NCI-H748 treated with DMSO at 0.1 percent for 48 hours (cell line): ENCODE measurements around the gene MCF2L.

Experiments
- DNase-seq: peaks from one replicate; lab custom pipeline; 2025; lab: John Stamatoyannopoulos, UW

The MCF2L gene

GRCh38 chr13:113084094-113084942 is 115.3 kb downstream of the MCF2L start:
- DNase-seq: no peak

DNA sequence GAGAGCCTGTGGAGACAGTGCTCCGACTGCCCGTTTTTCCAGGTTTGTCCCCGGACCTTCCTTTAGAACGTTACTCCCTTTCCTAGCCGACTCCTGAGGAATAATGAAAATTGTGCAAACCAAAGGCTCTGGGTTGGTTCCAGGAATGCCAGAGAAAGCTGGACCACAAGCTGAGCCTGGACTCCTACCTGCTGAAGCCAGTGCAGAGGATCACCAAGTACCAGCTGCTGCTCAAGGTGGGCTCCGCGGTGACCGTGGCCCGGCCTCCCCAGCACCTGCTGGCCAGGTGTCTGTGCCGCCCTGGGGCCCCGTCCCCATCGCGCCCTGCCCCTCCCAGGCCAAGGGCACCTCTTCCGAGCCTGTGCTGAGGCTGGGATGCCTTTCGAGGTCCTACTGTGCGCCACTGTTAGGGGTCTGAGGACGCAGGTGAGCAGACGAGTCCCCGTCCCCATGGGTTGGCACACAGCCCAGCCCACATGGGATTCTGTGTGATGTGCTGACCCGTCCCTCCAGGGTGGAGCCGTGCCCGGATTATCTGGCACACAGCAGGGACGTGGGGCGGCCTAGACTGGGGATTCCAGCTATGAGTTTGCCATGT is 116.0 kb downstream of the MCF2L start:
- DNase-seq: no peak

DNA sequence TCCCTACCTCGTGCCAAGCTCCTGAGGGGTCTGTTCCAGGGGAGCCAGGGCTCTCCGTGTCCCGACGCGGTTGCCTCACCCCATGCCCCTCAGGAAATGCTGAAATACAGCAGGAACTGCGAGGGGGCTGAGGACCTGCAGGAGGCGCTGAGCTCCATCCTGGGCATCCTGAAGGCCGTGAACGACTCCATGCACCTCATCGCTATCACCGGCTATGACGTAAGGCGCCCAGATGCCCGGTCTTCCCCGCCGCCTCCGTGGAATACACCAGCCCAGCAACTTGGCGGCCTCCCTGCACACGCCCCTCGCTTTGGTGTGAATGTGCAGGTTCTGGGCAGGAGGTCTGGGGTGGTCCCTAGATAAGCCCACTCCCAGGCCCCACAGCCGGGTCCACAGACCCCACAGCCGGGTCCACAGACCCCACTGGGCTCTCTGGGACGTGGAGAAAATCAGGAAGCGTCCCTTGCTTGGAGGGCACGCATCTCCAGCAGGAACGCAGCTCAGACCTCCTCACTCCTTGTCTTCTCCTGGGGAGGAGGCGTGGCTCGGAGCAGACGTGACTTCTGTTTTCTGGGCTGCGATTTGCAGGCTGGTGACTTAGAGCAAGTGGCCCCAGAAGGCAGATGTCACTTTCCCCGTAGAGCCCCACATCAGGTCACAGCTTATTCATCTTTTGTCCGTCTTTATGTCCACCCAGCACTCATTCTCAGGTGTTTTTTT is 117.2 kb downstream of the MCF2L start:
- DNase-seq: no peak

DNA sequence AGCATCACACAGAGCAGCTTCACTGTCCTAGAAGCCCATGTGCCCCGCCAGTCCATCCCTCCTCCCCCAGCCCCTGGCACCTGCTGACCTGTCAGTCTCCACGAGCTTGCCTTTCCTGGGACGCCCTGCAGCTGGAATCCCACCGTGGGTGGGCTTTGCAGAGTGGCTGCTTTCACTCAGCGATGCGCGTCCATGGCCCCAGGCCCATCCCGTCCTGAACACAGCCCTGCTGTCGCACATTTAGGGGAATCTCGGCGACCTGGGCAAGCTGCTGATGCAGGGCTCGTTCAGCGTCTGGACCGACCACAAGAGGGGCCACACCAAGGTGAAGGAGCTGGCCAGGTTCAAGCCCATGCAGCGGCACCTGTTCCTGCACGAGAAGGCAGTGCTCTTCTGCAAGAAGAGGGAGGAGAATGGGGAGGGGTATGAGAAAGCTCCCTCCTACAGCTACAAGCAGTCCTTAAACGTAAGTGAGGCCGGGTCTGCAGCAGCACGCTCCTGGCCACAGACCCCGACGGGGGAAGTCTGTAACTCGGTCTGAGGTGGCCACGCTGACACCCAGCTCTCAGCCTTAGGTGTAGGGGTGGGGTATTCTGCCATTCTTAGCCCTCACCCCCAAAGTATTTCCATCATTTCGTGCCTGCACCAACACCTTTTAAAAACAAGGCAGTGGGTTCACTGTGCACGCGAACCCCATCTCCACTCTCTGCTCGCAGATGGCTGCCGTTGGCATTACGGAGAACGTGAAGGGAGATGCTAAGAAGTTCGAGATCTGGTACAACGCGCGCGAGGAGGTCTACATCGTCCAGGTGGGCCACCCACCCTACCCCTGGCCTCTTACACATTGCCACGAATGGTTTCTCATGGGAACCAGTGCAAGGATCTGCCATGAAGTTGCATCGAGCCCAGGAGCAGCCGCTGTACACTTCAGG is 118.2 kb downstream of the MCF2L start:
- no peak for DNase-seq

GRCh38 chr13:113087923-113088690 is 119.1 kb downstream of the MCF2L start:
- no peak for DNase-seq

- no peak for DNase-seq
These were observed 119.6 kb downstream of the MCF2L start for GRCh38 chr13:113088691-113089020.

GRCh38 chr13:113089693-113090414 is 120.8 kb downstream of the MCF2L start:
- DNase-seq: no peak

GRCh38 chr13:113090415-113090770 is 121.4 kb downstream of the MCF2L start:
- no peak for DNase-seq

GRCh38 chr13:113090806-113091205 is 121.8 kb downstream of the MCF2L start:
- no peak for DNase-seq

DNA sequence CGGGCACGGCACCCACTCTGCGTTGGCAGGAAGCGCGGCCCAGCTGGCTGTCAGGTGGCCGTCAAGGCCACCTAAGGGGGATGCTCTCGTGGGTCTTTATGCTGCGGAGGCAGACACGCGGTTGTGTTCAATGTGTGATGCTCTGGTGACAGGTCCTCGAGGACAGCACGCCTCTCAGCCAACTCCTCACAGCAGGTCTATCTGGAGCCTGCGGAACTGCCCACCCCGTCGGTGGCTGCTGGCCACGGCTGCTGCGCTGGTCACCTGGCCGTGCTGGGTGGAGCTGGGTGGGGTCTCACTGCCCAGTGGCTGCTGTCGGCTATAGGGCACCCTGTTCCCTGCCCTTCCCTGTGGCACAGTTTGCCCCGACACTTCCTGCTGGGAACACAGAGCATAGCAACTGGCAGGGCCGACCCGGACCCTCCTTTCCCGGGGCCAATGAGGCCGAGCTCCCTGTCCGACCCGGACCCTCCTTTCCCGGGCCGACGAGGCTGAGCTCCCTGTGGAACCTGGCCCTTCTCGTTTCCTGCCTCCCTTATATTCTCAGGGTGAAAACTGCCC is 122.3 kb downstream of the MCF2L start:
- DNase-seq: no peak

DNA sequence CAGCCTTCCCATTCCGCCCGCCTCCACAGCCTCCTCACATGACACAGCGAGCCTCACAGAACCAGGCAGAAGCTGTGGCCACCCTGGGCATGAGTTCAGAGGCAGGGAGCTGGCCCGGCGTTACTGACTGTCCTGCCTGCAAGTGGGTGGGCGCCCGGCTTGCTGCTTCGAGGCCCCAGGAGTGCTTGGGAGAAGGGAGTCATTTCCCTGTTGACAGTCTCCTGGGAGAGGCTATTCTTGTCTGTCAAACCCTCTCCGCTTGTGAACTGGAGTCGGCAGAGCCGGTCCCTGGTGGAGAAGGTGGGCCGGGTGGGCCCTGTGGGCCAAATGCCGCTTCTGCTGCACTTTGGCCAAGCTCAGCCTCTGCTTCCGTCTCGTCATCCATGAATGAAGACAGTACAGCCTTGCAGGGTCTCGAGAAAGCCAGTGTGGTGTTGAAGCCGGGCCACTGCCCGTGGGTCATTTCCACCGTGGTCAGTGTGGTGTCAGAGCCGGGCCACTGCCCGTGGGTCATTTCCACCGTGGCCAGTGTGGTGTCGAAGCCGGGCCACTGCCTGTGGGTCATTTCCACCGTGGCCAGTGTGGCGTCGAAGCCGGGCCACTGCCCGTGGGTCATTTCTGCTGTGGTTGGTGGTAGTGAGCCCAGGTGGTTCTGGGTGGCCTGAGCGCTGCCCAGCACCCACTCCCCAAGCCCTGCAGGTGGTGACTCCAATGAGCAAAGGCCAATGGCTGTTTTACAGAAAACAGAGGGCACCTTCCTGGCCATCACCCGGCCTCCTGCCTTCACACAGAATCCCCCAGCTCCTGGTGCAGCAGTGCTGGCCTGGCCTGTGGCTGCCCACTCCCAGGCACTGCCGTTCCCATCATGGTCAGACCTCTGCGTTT is 123.1 kb downstream of the MCF2L start:
- DNase-seq: no peak

DNA sequence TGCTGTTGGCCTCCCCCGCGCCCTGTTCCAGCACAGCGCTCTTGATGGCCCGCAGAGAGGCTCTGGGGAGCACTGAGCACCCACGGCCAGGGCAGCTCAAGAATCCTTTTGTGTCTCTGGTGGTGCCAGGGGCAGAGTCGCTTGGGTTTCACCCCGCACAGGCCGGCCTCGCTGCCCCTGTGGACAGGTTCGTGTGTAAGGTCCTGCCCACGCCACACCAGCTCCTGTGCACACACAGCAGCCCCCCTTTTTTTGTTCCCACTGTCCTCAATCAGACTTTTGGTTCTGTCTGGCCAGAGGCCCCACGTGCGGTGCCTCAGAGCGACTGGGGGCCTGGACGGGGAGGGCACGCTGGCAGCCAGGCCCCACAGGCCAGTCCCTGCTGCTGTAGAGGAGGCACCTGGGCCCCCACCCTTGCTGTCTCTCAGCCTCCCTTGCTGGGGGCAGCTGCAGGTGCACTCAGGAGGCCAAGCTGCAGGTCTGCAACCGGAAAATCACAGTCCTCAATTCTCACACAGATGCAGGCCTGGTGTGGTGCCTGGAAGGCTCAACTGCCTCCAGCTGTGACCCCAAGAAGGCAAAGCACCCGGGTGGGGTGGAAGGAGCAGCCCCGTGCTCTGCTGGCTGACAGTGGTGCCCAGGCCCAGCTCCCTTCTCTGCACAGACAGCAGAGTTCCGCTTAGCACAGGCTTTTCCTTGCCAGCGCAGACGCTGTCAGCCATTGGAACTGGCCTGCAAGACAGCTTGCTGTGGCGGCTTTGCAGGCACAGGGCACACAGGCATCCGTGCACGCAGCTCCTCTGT is 124.0 kb downstream of the MCF2L start:
- DNase-seq: no peak

GRCh38 chr13:113093580-113094409 is 124.8 kb downstream of the MCF2L start:
- no peak for DNase-seq

DNA sequence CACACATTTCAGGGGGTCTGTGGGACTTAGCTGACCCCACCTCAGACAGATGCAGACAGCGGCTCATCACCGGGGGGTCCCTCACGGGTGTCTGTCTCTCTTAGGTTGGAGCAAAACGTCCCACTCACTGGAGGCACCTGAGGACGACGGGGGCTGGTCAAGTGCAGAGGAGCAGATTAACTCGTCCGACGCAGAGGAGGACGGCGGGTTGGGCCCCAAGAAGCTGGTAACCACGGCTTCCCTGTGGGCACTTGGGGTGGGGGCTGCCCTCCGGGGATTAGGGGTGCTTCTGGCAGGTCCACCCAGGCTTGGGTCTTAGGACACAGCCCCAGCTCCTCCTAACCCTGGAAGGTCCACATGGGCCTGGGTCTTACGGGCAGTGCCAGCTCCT is 125.4 kb downstream of the MCF2L start:
- DNase-seq: no peak

DNA sequence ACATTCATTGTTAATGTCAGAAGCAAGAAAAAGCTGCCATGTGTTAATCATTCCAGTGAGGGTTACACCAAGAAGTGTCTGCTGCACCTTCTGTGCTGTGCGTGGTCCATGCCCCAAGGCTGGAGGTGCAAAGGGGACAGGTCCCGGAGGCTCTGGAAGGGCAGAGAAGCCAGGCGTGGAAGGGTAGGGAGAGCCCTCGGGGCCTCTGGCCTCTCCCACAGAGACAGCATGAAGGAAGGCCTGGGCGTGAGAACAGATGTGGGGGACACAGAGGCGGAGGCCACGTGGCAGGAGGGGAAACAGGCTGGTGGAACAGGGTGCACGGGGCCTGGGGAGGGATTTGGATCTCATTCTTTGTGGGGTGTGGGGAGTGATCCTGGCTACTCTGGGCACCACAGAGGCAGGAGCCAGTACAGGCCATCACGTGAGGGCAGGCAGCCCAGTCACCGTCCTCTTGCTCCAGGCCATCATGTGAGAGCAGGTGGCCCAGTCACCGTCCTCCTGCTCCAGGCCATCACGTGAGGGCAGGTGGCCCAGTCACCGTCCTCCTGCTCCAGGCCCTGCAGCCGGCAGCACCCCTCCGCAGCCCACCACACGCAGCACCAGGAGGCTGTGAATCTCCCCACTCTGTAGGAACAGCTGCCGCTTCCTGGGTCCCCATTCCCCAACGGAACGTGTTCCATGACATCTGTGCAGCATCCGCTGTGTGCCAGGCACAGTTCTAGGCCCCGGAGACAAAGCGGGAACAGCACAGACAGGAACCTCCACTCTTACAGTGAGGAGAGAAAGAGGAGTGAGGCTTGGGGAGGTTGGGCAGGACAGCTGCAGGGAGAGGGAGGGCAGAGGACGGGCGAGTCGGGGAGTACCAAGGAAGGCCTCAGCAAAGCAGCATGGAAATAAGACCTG is 126.4 kb downstream of the MCF2L start:
- no peak for DNase-seq

DNA sequence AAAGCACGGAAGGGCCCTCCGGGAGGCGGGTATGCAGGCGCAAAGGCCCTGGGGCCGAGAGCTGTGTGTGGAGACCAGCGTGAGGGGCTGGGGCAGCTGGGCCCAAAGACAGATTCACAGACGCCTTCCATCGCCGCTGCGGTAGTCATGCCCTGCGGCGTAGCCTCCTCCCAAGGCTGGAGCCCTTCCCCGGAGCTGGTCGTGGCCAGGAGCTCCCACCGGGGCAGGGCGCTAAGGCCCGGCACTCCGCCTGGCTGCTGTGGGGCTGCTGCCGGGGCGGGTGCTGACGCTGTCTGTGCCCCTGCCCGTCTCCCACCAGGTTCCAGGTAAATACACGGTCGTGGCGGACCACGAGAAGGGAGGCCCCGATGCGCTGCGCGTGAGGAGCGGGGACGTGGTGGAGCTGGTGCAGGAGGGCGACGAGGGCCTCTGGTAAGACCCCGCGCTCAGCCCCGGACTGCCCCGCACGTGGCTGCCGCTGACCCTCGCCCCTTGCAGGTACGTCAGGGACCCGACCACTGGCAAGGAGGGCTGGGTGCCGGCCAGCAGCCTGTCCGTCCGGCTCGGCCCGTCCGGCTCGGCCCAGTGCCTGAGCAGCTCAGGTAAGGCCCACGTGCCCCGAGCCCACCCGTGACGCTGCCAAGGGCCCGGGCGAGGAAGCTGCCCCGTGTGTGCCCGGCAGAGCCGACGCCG is 127.2 kb downstream of the MCF2L start:
- no peak for DNase-seq
